KBM-7 (cell line): ENCODE data around the gene HJV.
"Not testable (repeated sequence)": the region's sequence is repeated elsewhere in the genome, so short reads cannot be mapped to it uniquely, and the experiment has no call there.

Experiments
- DNase-seq: peaks from one replicate; pipeline ENCODE4 v3.0.0-alpha.2; 2015
- in situ Hi-C: fragments of 300-500 bp; cut with MboI; formaldehyde crosslinking; loops from 2 replicates; pipeline ENCODE4 v1.14.3; 2020; ENCODE audit warnings: low sequenced_read_pairs, low pct_unique_long_range_greater_than_20kb, mixed read lengths

Gene HJV

GRCh38 chr1:146025787-146026495 is 4.4 kb upstream of the HJV start:
- DNase-seq, in situ Hi-C loops: not testable (repeated sequence)

DNA sequence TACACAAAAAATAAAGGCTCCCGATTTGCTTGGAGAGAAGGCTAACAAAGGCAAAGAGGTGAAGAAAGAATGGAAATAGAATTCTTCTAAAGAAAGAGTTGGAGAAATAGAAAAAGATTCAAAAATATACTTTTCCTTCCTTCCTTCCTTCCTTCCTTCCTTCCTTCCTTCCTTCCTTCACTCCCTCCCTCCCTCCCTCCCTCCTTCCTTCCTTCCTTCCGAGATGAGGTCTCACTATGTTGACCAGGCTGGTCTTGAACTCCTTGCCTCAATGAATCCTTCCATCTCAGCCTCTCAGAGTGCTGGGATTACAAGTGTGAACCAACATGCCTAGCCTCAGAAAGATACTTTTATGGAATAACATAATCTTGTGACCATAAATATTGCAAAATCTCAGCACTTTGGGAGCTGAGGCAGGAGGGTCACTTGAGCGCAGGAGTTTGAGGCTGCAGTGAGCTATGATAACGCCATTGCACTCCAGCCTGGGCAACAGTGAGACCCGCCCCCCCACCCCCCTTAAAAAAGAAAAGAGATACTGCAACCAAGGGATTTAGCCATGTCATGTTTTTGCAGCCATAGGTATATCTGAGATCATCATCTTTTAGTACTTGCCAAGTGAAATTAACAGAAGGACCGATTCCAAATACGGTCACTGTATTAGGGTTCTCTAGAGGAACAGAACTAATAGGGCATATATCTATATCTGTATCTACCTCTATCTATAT is 1.0 kb upstream of the HJV start:
- DNase-seq: no peak
- in situ Hi-C loops: no loop called here

DNA sequence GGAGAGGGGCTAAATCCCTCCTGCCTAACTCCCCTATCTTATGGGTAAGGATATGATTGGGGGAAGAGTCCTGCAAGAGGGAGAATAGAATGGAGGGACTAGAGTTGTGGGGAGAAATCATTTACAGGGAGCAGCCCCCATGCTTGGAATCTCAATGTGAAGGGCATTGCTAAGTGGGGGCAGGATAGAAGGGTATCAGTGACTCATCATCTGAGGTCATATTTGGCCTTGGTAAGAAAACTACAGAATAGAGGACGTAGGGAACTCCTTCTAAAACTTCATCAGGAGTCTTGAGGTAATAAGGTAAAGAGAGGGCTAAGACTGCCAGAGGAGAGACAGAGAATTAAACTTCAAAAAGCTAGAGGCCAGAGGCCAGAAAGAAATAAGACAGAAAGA is 487 bp downstream of the HJV start:
- in situ Hi-C loops: no loop called here
- no peak for DNase-seq

- in situ Hi-C loops: no loop called here
- no peak for DNase-seq
These were observed 1.2 kb downstream of the HJV start for GRCh38 chr1:146020058-146021049.

- DNase-seq: no peak
- in situ Hi-C loops: no loop called here
These were observed 2.1 kb downstream of the HJV start for GRCh38 chr1:146019231-146020057.

DNA sequence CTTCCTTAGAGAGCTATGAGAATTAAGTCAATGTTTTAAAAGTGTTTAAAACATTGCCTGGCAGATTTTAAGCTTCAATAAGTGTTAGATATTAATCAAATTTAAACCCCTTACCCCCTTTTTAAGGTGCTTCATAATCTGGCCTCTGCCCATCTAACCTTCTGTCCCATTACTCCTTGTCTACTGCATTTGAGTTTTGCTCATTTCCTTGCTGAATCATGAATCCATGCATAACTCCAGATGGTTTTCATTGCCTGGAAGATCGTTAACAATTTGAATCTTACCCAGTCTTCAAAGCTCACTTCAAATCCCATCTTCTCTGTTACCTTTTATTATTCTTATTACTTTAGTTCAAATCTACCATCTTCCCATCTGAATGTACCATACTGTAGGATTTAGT is 4.6 kb downstream of the HJV start:
- DNase-seq: no peak
- in situ Hi-C loops: no loop called here

DNA sequence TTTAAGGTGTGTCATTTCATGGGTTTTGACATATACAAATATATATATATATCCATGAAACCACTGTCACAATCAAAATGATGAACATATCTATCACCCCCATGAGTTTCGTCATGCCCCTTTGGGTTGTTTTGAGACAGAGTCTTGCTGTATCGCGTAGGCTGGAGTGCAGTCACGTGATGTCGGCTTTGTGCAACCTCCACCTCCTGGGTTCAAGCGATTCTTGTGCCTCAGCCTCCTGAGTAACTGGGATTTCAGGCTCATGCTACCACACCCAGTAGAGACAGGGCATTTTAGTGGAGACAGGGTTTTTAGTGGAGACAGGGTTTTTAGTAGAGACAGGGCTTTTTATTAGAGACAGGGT is 8.0 kb downstream of the HJV start:
- no peak for DNase-seq
- in situ Hi-C loops: no loop called here

DNA sequence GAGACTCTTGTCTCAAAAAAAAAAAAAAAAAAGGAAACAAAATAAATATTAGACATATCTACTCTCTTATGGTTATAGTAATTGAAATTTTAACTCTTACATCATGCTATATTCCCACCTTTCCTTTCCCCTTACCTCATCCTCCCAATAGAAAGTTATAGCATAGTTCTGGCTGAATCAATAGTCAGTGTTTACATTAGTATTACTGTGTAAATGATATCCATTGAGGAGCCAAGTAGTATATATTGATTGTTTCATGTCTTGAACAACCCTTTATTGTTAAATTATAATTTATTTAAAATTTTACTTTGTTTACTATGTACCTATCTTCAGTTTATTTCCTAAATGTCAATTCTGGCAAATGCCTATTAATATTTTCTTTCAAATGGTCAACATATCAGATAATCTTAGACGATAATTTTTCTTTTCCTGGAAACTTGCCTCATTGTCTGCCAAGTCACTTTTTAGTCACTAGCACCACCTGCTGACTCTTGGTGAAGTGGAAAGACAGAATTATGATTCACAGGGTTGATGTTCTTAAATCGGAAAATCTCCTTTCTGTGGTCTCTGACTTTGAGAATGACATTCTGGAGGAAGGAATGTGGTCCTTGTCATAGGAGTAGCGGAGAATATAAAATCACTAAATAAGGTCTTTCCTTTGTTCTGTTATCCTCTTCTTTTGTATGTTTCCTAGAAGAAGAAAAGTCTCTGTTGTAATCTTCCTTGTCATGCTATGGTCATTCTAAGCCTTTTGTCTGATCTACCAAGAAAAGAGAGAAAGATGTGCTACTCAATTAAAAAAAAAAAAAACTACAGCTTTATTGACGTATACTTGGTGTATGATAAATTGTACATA is 8.6 kb downstream of the HJV start:
- in situ Hi-C loops: no loop called here
- peak; percentile 77 for DNase-seq

- in situ Hi-C loops: no loop called here
- no peak for DNase-seq
These were observed 11.3 kb downstream of the HJV start for GRCh38 chr1:146010126-146010738.

- no peak for DNase-seq
- in situ Hi-C loops: no loop called here
These were observed 13.9 kb downstream of the HJV start for GRCh38 chr1:146007489-146008133.

- in situ Hi-C loops: no loop called here
- no peak for DNase-seq
These were observed 19.8 kb downstream of the HJV start for GRCh38 chr1:146001709-146002108.

DNA sequence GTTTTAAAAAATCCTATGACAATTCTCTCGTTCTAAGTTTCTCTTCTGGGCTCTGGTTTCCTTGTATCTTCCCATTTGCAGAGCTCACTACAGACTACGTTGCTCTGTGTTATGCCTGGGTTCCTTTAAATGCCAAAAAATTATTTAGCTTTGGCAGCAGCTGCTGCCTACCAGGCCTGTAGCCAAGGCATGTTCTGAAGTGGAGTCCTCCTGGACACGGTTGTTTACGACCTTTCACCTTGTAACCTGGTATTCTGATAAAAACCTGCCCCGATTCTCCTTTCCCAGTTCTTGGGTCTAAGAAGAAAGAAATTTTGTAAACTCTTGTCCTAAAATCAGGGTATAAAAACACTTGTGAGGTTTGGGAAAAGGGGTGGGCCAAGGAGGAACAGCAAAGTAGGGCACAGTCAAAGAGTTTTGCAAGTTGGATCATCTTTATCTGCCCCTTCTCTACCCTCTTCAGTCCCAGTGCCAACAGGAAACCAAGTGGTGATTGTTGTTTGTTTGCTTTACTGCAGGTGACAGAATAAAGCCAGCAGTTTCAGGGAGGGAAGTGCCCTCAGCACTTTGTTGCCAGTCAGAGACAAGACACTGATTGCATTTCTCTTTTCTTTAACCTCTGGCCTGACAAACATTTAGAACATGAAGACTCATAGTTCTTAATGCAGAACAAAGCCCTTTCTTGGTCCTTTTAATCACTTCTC is 22.1 kb downstream of the HJV start:
- DNase-seq: no peak
- in situ Hi-C loops: no loop called here

DNA sequence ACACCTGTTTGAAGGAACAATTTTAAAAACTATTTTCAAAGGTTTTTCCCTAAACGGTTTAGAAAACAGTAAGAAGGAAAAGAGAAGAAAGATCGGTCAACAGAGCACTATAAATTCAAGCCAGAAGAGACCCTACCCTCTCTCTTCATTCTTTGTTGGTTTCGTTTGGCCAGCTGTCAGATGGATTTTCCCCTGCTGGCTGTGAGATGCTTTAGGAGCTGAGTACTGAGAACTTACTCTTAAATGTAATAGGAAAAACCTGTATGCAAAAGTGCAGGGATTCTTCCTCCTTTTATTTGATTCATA is 23.9 kb downstream of the HJV start:
- DNase-seq: peak; percentile 26
- in situ Hi-C loops: no loop called here

GRCh38 chr1:145997016-145997717 is 24.4 kb downstream of the HJV start:
- DNase-seq: peak; percentile 58
- in situ Hi-C loops: no loop called here

DNA sequence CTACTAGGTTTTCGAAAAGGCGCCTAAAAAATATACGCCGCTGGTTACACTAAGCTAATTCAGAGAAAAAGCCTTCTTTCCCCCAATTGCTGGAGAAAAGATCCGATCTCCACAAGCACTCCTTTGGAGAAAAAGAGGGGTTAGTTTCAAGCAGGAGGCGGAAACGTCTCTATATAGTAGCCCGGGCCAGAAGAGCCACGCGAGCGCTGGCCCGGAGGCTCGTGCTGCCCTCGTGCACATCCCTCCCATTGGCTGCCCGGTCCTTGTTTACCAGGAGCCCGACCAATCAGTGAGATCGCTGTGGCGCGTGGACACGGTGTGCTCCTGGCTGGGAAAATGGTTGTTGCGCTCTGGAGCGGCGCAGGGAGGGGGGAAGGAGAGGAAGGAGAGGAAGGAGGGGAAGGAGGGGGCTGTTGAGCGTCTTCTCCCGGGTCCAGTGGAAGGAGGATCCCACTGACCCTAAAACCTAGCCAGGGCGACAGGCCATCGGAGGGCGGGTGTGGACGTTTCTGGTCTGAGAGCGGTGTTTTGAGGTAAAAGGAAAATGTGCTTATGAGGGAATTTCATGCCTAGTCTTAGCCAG is 25.0 kb downstream of the HJV start, which contains the start of gene TXNIP:
Gene TXNIP (minus strand): TSS at position 147 of the 583 bp plus-strand sequence. CDS start 313 bp downstream, outside the sequence.
- peak; percentile 99 for DNase-seq
- in situ Hi-C loops: no loop called here

- no peak for DNase-seq
- in situ Hi-C loops: no loop called here
These were observed 25.5 kb downstream of the HJV start for GRCh38 chr1:145995964-145996432.
